ENCODE measurements around the gene CLPTM1L. TPM values are rescaled to one million over a fixed set of nuclear protein-coding genes. Genes with fewer than 3 reads are reported as not detected.

Gene CLPTM1L
- total and polyA plus RNA-seq, 2 donors (not counting 1 experiment from before 2014, with no cell fraction given), result 78.4 to 99.9 TPM

DNA sequence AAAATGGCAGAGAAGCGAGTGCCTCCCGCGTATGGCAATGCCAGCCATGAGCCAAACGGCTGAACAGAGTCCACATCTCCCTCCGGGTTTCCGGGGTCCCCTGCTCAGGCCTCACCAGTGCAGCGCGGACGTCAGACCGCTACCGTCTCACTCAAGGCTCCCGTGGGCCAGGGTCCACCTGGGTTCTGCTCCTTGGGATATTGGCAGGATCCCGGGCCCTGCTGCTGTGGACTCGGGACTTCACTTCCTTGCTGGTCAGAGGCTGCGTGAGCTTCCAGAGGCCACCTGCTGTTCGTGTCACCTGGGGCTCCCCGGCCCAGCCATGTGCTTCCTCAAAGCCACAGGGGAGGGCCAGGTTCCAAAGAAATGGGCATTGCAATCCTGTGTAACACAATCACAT lies 38.4 kb upstream of the CLPTM1L start:
- Mint-ChIP-seq H3K4me1 (peaks cover 36% of the 10 kb centered on the region), H3K27ac (no peak overlapping the region), H3K9me3 (ENCODE audit: insufficient read depth) (no peaks in the 10 kb centered on the region), H3K4me3 (no peak overlapping the region), H3K27me3 (no peaks in the 10 kb centered on the region)
- no peak for TF ChIP-seq EZH2 (IDR thresholded peaks at IDR 0.05; ENCODE audit: borderline replicate concordance, insufficient read depth, low read depth, low read length, poor library complexity, severe bottlenecking)
- TF ChIP-seq, protein P1, sequence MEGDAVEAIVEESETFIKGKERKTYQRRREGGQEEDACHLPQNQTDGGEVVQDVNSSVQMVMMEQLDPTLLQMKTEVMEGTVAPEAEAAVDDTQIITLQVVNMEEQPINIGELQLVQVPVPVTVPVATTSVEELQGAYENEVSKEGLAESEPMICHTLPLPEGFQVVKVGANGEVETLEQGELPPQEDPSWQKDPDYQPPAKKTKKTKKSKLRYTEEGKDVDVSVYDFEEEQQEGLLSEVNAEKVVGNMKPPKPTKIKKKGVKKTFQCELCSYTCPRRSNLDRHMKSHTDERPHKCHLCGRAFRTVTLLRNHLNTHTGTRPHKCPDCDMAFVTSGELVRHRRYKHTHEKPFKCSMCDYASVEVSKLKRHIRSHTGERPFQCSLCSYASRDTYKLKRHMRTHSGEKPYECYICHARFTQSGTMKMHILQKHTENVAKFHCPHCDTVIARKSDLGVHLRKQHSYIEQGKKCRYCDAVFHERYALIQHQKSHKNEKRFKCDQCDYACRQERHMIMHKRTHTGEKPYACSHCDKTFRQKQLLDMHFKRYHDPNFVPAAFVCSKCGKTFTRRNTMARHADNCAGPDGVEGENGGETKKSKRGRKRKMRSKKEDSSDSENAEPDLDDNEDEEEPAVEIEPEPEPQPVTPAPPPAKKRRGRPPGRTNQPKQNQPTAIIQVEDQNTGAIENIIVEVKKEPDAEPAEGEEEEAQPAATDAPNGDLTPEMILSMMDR (IDR thresholded peaks at IDR 0.05), result no peak
- DNase-seq, result no peak
- Histone ChIP-seq H2AFZ (ENCODE audit: insufficient read depth, low read depth, low read length, poor library complexity, severe bottlenecking) (no peak overlapping the region), H3K9ac (ENCODE audit: low read length) (no peak overlapping the region), H4K20me1 (ENCODE audit: control insufficient read depth, insufficient read depth, low read length, poor library complexity, severe bottlenecking) (no peaks in the 10 kb centered on the region), H3K27me3 (replicated peaks in 1 of 4; ENCODE audit: control extremely low read depth in 1 of 4, control insufficient read depth in 3 of 4, insufficient read depth in 4 of 4, low read length in 3 of 4) (no peaks in the 10 kb centered on the region), H3K79me2 (ENCODE audit: control insufficient read depth, insufficient read depth, low read length) (no peaks in the 10 kb centered on the region), H3K4me2 (replicated peaks; ENCODE audit: low read depth, low read length, poor library complexity, severe bottlenecking) (no peak overlapping the region), H3K4me3 (ENCODE audit: control extremely low read depth in 1 of 5, extremely low read depth in 1 of 5, insufficient read depth in 1 of 5, low read depth in 2 of 5, low read length in 4 of 5) (no peak overlapping the region), H3K4me1 (ENCODE audit: control insufficient read depth in 2 of 2, insufficient read depth in 2 of 2, low read length in 2 of 2) (peaks cover 17 to 28% of the 10 kb centered on the region in 2 donors), H3K27ac (ENCODE audit: low read length in 2 of 2) (no peak overlapping the region), H3K36me3 (replicated peaks in 1 of 2; ENCODE audit: control extremely low read depth in 1 of 2, control insufficient read depth in 1 of 2, extremely low read depth in 1 of 2, insufficient read depth in 2 of 2, low read length in 1 of 2) (no peaks in the 10 kb centered on the region), H3K9me3 (ENCODE audit: control extremely low read depth in 1 of 3, control insufficient read depth in 2 of 3, insufficient read depth in 1 of 3, low read length in 2 of 3) (peaks cover 0 to 11% (median 3%) of the 10 kb centered on the region in 3 donors)
- CTCF ChIA-PET, result no interaction called here
- intact Hi-C loops (cut with micrococcal nuclease), result loop anchor here (10.0 kb wide), 1 partner anchor 211 kb away; no protein-coding TSS in a partner anchor
- no peak for ATAC-seq (ENCODE audit: low read depth)
- POLR2A ChIA-PET, result no interaction called here
- 88% methylated on average over 17 of the region's 17 CpGs for WGBS (ENCODE audit: insufficient coverage)

DNA sequence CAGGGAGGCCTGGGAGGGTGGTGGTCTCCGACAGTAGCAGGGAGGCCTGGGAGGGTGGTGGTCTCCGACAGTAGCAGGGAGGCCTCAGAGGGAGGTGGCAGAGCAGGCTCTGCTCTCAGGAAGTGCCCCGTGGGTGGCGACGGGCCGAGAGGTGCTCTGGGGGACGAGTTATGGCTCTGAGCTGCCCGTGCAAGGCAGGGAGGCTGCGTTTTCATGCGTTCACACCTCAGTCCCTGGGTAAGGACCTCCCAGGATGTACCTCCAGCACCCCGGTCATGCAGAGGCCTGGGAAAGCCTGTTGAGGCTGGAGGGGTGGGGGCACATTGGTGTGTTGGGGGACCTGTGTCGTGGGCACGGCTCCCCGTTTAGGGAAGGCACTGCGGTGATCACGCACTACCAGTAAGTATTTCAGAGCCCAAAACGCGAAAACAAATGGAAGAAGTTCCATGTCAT lies 37.4 kb upstream of the CLPTM1L start:
- Histone ChIP-seq H3K27me3 (replicated peaks in 1 of 4; ENCODE audit: control extremely low read depth in 1 of 4, control insufficient read depth in 3 of 4, insufficient read depth in 4 of 4, low read length in 3 of 4) (no peaks in the 10 kb centered on the region), H3K4me2 (replicated peaks; ENCODE audit: low read depth, low read length, poor library complexity, severe bottlenecking) (no peak overlapping the region), H3K9ac (ENCODE audit: low read length) (no peak overlapping the region), H3K4me1 (ENCODE audit: control insufficient read depth in 2 of 2, insufficient read depth in 2 of 2, low read length in 2 of 2) (peaks cover 17 to 27% of the 10 kb centered on the region in 2 donors), H3K27ac (ENCODE audit: low read length in 2 of 2) (no peak overlapping the region), H3K4me3 (ENCODE audit: control extremely low read depth in 1 of 5, extremely low read depth in 1 of 5, insufficient read depth in 1 of 5, low read depth in 2 of 5, low read length in 4 of 5) (no peak overlapping the region), H3K9me3 (ENCODE audit: control extremely low read depth in 1 of 3, control insufficient read depth in 2 of 3, insufficient read depth in 1 of 3, low read length in 2 of 3) (peaks cover 0 to 11% (median 3%) of the 10 kb centered on the region in 3 donors), H2AFZ (ENCODE audit: insufficient read depth, low read depth, low read length, poor library complexity, severe bottlenecking) (no peak overlapping the region), H3K36me3 (replicated peaks in 1 of 2; ENCODE audit: control extremely low read depth in 1 of 2, control insufficient read depth in 1 of 2, extremely low read depth in 1 of 2, insufficient read depth in 2 of 2, low read length in 1 of 2) (no peaks in the 10 kb centered on the region), H3K79me2 (ENCODE audit: control insufficient read depth, insufficient read depth, low read length) (no peaks in the 10 kb centered on the region), H4K20me1 (ENCODE audit: control insufficient read depth, insufficient read depth, low read length, poor library complexity, severe bottlenecking) (no peaks in the 10 kb centered on the region)
- Mint-ChIP-seq H3K27ac (no peak overlapping the region), H3K4me3 (no peak overlapping the region), H3K4me1 (peaks cover 33% of the 10 kb centered on the region), H3K9me3 (ENCODE audit: insufficient read depth) (no peaks in the 10 kb centered on the region), H3K27me3 (no peaks in the 10 kb centered on the region)
- WGBS (ENCODE audit: insufficient coverage), result 94% methylated on average over 17 of the region's 18 CpGs
- CTCF ChIA-PET, result interaction anchor here (1.6 to 3.5 kb wide), 3 partner anchors 12 to 155 kb away, joined by 3 to 38 read pairs (median 3); partner anchors contain the start of gene CLPTM1L
- ATAC-seq (ENCODE audit: low read depth) (no peak), DNase-seq (no peak)
- intact Hi-C loops (cut with micrococcal nuclease), result loop anchor here (10.0 kb wide), 1 partner anchor 213 kb away; no protein-coding TSS in a partner anchor
- TF ChIP-seq, protein P1 (IDR thresholded peaks at IDR 0.05), result no peak
- TF ChIP-seq EZH2 (IDR thresholded peaks at IDR 0.05; ENCODE audit: borderline replicate concordance, insufficient read depth, low read depth, low read length, poor library complexity, severe bottlenecking), result no peak
- POLR2A ChIA-PET, result no interaction called here
